GM18868 (cell line): ENCODE data around the gene CELF4.

Experiments
- ATAC-seq: cut with Tn5 transposase; IDR thresholded peaks from one replicate; pipeline ENCODE4 v1.9.1; 2021; ENCODE audit warnings: mild to moderate bottlenecking, moderate library complexity; ENCODE audit not compliant: unreplicated experiment

Gene CELF4

GRCh38 chr18:37497853-37498518 lies 67.6 kb downstream of the CELF4 start:
- no peak for ATAC-seq

GRCh38 chr18:37496568-37496967 lies 69.0 kb downstream of the CELF4 start:
- ATAC-seq, result no peak

GRCh38 chr18:37495354-37495753 lies 70.2 kb downstream of the CELF4 start:
- no peak for ATAC-seq

GRCh38 chr18:37494406-37494805 lies 71.2 kb downstream of the CELF4 start:
- ATAC-seq, result no peak

GRCh38 chr18:37493352-37493935 lies 72.2 kb downstream of the CELF4 start:
- ATAC-seq, result no peak

GRCh38 chr18:37492952-37493351 lies 72.6 kb downstream of the CELF4 start:
- no peak for ATAC-seq

- no peak for ATAC-seq
These were observed 74.1 kb downstream of the CELF4 start for GRCh38 chr18:37491526-37491925.

GRCh38 chr18:37489998-37490397 lies 75.6 kb downstream of the CELF4 start:
- no peak for ATAC-seq

- no peak for ATAC-seq
These were observed 76.6 kb downstream of the CELF4 start for GRCh38 chr18:37489011-37489410.

- ATAC-seq, result no peak
These were observed 78.2 kb downstream of the CELF4 start for GRCh38 chr18:37487400-37487867.

- no peak for ATAC-seq
These were observed 78.8 kb downstream of the CELF4 start for GRCh38 chr18:37486848-37487247.

- peak; percentile 77 for ATAC-seq
These were observed 80.4 kb downstream of the CELF4 start for GRCh38 chr18:37484983-37485834.

- no peak for ATAC-seq
These were observed 81.4 kb downstream of the CELF4 start for GRCh38 chr18:37483984-37484819.

- ATAC-seq, result no peak
These were observed 82.2 kb downstream of the CELF4 start for GRCh38 chr18:37483221-37483971.

- ATAC-seq, result no peak
These were observed 83.2 kb downstream of the CELF4 start for GRCh38 chr18:37482433-37482832.

GRCh38 chr18:37482002-37482401 lies 83.6 kb downstream of the CELF4 start:
- no peak for ATAC-seq

- ATAC-seq, result no peak
These were observed 84.1 kb downstream of the CELF4 start for GRCh38 chr18:37481491-37481890.

GRCh38 chr18:37481072-37481471 lies 84.5 kb downstream of the CELF4 start:
- ATAC-seq, result no peak

- ATAC-seq, result no peak
These were observed 88.8 kb downstream of the CELF4 start for GRCh38 chr18:37476611-37477295.

- peak; percentile 84 for ATAC-seq
These were observed 89.4 kb downstream of the CELF4 start for GRCh38 chr18:37476182-37476581.
